GM13976 (cell line): ENCODE measurements around the gene ZNF778.

Experiments
- DNase-seq: peaks from one replicate; pipeline ENCODE4 v3.0.0; 2012; ENCODE audit warnings: low spot score
- CTCF ChIP-seq: IDR thresholded peaks from 2 replicates; pipeline ENCODE4 v1.5.1; 2012; ENCODE audit warnings: borderline replicate concordance, mild to moderate bottlenecking; ENCODE audit not compliant: insufficient read depth; ENCODE audit errors: extremely low read depth, missing control alignments, control extremely low read depth
- in situ Hi-C: fragments of 300-500 bp; cut with MboI; formaldehyde crosslinking; loops from one replicate; pipeline ENCODE4 v1.12.0; 2022; ENCODE audit warnings: low sequenced_read_pairs, mixed read lengths, inconsistent platforms; ENCODE audit not compliant: unreplicated experiment

Gene ZNF778

GRCh38 chr16:89286096-89286495 is 68.6 kb downstream of the ZNF778 start:
- no peak for TF ChIP-seq CTCF
- no peak for DNase-seq
- in situ Hi-C loops = no loop called here
